ENCODE measurements around the gene ASGR1.

The ASGR1 gene

DNA sequence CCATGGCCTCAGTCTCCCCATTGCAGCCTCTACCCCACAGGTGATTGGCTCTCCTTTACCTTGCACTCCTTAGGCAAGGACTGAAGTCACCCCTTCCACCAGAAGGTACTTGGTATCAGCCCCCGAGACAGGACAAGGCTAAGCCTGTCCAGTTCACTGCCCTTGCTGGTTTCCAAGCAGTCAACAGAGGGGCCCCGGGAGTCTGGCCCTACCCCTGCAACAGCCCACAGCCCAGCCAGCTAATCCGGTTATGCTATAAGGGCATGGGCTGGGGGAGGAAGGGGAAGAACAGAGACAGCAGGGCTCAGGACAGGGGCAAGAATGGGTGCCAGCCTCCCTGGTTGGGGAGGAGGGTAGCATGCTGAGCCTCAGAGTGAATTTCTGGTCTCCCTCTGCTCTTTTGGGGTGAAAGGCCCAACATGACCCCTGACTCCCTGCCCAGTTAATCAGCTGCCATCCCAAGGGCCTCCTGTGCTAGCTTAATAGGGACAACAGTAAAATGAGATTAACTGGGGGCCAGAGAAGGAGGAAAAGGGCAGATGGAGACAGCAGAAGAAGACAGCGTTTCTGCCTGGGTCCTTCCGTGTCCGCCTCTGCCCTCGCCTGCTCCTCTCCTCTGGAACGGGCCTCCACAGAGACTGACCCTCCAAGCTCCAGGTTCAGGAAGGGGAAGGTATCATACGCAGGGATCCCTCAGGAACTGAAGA is 29.7 kb upstream of the ASGR1 start:
- peaks cover 26 to 35% of the 10 kb centered on the region in 2 donors for H3K4me1 Mint-ChIP-seq (ENCODE audit: low read depth in 2 of 2)
- no peak for DNase-seq
- no peaks in the 10 kb centered on the region for H3K9me3 Mint-ChIP-seq
- peaks cover 0 to 31% of the 10 kb centered on the region in 2 donors for H3K27me3 Mint-ChIP-seq
- peaks cover 33% of the 10 kb centered on the region for H3K36me3 Mint-ChIP-seq (ENCODE audit: insufficient read depth)
- ATAC-seq (replicated peaks) = no peak
- peak overlapping the region; percentile 71 to 98 for H3K27ac Mint-ChIP-seq
- no peak overlapping the region for H3K4me3 Mint-ChIP-seq

DNA sequence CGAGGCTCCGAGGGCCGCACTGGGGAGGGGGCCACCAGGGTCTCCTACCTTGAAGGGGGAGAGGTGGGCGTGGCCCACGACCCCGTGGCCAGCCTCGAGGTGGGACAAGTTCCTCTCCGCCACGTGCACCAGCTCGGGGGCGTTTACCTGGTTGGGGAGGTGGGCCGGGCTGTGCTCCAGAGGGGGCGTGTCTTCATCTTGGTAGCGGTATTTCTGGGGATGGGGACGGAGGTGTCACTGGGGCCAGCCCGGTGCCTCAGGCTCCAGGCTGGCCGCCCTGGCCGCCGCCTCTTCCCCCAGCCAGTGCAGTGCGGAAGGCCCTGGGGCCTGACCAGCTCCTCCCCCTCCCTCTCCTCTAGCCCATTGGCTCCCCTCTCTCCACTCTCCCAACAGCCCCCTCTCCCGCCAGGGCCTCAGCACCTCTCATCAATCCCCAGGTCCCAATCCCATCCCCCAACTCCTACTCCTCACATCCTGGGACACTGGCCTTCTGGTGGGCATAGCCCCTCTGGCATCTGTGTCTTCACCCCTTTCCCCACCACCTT is 28.9 kb upstream of the ASGR1 start:
- Mint-ChIP-seq H3K9me3 (no peaks in the 10 kb centered on the region), H3K36me3 (ENCODE audit: insufficient read depth) (peaks cover 34% of the 10 kb centered on the region), H3K27ac (peak overlapping the region; percentile 71 to 98), H3K4me3 (no peak overlapping the region), H3K27me3 (peaks cover 0 to 31% of the 10 kb centered on the region in 2 donors), H3K4me1 (ENCODE audit: low read depth in 2 of 2) (peaks cover 22 to 34% of the 10 kb centered on the region in 2 donors)
- ATAC-seq (replicated peaks) = no peak
- DNase-seq = no peak

DNA sequence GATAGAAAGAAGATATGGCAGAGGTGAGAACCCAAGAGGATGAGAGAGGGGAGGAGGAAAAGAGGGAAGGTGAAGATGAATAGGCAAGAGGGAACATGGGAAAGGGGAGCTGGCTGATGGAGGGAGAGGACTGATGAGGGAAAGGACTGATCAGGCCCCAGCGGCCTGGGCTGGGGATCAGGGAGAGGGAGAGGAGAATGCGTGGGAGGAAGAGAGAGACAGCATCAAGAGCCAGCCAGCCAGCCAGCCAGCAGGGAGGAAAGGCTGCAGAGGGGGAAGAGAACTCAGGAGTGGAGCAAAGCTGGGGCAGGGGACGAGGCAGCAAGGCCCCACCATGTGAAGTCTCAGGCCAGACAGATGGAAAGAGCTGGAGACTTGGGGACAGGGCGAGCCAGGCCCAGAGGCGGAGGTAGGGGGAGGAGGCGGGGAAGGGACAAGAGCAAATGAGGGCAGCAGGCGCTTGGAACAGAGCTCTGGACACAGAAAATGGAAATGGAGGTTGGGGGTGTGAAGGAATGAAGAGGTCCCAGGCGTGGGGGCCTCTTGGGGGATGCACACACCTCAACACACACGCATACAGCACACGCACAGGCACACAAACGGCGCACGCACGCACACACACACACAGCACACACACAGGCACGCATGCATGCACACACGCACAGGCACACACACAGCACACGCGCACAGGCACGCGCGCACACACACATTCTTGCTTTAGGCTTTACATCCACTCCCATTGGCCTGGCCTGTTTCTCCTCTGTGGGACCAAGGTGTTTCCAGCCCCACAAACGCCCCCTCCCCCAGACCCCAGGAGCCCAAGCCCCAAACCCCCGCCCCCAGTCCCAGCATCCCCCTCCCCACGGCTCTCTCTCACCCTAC is 28.2 kb upstream of the ASGR1 start:
- H3K9me3 Mint-ChIP-seq = no peaks in the 10 kb centered on the region
- peak overlapping the region; percentile 80 to 81 for H3K4me3 Mint-ChIP-seq
- peaks cover 22 to 34% of the 10 kb centered on the region in 2 donors for H3K4me1 Mint-ChIP-seq (ENCODE audit: low read depth in 2 of 2)
- H3K27me3 Mint-ChIP-seq = peaks cover 0 to 30% of the 10 kb centered on the region in 2 donors
- H3K27ac Mint-ChIP-seq = peak overlapping the region; percentile 98
- DNase-seq (no peak), ATAC-seq (replicated peaks) (no peak)
- peaks cover 32% of the 10 kb centered on the region for H3K36me3 Mint-ChIP-seq (ENCODE audit: insufficient read depth)

DNA sequence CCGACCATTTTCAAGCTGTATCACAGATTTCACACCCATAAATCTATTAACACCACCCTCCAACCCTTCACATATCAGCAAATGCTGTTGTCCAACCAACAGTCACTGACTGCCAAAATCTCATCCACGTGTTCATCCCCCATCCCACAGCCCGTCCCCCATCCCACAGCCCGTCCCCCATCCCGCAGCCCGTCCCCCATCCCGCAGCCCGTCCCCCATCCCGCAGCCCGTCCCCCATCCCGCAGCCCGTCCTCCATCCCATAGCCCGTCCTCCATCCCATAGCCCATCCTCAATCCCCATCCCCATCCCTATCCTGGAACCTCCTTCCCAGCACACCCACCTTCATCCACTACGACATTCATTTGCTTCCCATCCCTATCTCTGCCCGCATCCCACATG is 26.4 kb upstream of the ASGR1 start:
- peak overlapping the region; percentile 98 for H3K27ac Mint-ChIP-seq
- H3K4me1 Mint-ChIP-seq (ENCODE audit: low read depth in 2 of 2) = peaks cover 22 to 34% of the 10 kb centered on the region in 2 donors
- no peak for DNase-seq
- H3K27me3 Mint-ChIP-seq = peaks cover 0 to 20% of the 10 kb centered on the region in 2 donors
- peak overlapping the region; percentile 80 to 81 for H3K4me3 Mint-ChIP-seq
- peaks cover 32% of the 10 kb centered on the region for H3K36me3 Mint-ChIP-seq (ENCODE audit: insufficient read depth)
- H3K9me3 Mint-ChIP-seq = no peaks in the 10 kb centered on the region
- ATAC-seq (replicated peaks) = no peak

DNA sequence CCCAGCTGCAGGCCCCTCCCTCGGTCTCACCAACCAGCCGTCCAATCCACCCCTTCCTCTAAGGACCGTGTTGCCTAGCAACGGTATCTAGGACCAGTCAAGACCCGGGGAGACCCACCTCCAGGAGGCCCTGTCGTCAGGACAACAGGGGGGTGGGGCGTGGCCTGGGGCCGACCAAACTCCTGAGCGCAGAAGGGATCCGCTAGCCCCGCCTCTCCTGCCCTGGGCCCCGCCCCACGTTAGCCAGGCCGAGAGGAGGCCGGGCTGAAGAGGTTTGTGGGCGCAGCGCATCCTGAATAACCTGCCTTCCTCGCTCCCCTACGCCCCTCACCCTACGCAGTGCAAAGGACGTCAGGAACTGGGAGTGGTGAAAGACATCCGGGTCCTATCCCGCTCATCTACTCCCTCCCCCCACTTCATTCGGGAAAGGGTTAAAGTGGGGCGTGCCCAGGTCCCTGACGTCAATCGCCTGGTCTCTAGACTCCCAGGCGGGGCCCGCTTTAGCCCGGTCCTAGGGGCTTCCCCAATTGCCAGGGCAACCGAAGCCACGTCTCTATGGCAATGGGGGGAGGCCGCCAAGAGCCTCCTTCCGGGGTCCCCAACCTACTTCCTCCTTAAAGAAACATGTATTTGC is 25.8 kb upstream of the ASGR1 start:
- H3K4me1 Mint-ChIP-seq (ENCODE audit: low read depth in 2 of 2) = peaks cover 22 to 34% of the 10 kb centered on the region in 2 donors
- H3K4me3 Mint-ChIP-seq = peak overlapping the region; percentile 80 to 81
- H3K9me3 Mint-ChIP-seq = no peaks in the 10 kb centered on the region

GRCh38 chr17:7204336-7204735 is 25.2 kb upstream of the ASGR1 start:
- DNase-seq (no peak), ATAC-seq (replicated peaks) (no peak)
- Mint-ChIP-seq H3K9me3 (no peaks in the 10 kb centered on the region), H3K4me1 (ENCODE audit: low read depth in 2 of 2) (peaks cover 22 to 34% of the 10 kb centered on the region in 2 donors), H3K4me3 (peak overlapping the region; percentile 80 to 81), H3K27me3 (peaks cover 0 to 9% of the 10 kb centered on the region in 2 donors), H3K27ac (peak overlapping the region; percentile 98), H3K36me3 (ENCODE audit: insufficient read depth) (peaks cover 32% of the 10 kb centered on the region)

More for the DNA sequence above, 25.8 kb upstream of the ASGR1 start:
- DNase-seq = peak; percentile 97 to 98 (median 98)
- peak; percentile 78 for ATAC-seq (replicated peaks)
- Mint-ChIP-seq H3K36me3 (ENCODE audit: insufficient read depth) (peaks cover 32% of the 10 kb centered on the region), H3K27me3 (peaks cover 0 to 14% of the 10 kb centered on the region in 2 donors), H3K27ac (peak overlapping the region; percentile 98)

DNA sequence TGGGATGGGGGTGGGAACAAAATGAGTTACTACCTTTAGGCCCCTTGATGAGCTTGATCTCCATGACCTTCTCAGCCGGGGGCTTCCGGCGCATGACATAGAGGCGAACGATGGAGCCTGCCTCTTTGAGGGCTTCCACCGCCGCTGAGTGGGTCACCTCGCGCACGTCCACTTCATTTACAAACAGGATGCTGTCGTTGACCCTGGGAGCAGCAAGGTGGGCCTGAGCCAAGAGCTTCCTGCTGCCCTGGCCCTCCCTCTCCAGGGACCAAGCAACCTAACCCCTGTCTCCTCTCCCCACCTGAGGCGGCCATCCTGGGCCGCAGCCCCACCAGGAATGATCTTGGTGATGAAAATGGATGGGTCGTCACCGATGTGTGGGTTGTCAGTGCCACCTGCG is 24.2 kb upstream of the ASGR1 start:
- Mint-ChIP-seq H3K36me3 (ENCODE audit: insufficient read depth) (peaks cover 30% of the 10 kb centered on the region), H3K4me1 (ENCODE audit: low read depth in 2 of 2) (peaks cover 22 to 34% of the 10 kb centered on the region in 2 donors), H3K27me3 (peaks cover 0 to 3% of the 10 kb centered on the region in 2 donors), H3K9me3 (no peaks in the 10 kb centered on the region), H3K4me3 (peak overlapping the region; percentile 61 to 80), H3K27ac (peak overlapping the region; percentile 98)
- no peak for ATAC-seq (replicated peaks)
- no peak for DNase-seq

- Mint-ChIP-seq H3K9me3 (no peaks in the 10 kb centered on the region), H3K36me3 (ENCODE audit: insufficient read depth) (peaks cover 4% of the 10 kb centered on the region), H3K4me3 (no peak overlapping the region), H3K27me3 (no peaks in the 10 kb centered on the region), H3K4me1 (ENCODE audit: low read depth in 2 of 2) (peaks cover 1 to 5% of the 10 kb centered on the region in 2 donors), H3K27ac (no peak overlapping the region)
- ATAC-seq (replicated peaks) (no peak), DNase-seq (no peak)
Measured at GRCh38 chr17:7196651-7197401, 17.7 kb upstream of the ASGR1 start.

GRCh38 chr17:7195971-7196370 is 16.8 kb upstream of the ASGR1 start:
- peaks cover 4% of the 10 kb centered on the region for H3K36me3 Mint-ChIP-seq (ENCODE audit: insufficient read depth)
- no peaks in the 10 kb centered on the region for H3K9me3 Mint-ChIP-seq
- no peak overlapping the region for H3K4me3 Mint-ChIP-seq
- H3K4me1 Mint-ChIP-seq (ENCODE audit: low read depth in 2 of 2) = peaks cover 1 to 5% of the 10 kb centered on the region in 2 donors
- ATAC-seq (replicated peaks) (no peak), DNase-seq (no peak)
- peak overlapping the region in 1 of 2 donors; percentile 55 for H3K27ac Mint-ChIP-seq
- no peaks in the 10 kb centered on the region for H3K27me3 Mint-ChIP-seq

DNA sequence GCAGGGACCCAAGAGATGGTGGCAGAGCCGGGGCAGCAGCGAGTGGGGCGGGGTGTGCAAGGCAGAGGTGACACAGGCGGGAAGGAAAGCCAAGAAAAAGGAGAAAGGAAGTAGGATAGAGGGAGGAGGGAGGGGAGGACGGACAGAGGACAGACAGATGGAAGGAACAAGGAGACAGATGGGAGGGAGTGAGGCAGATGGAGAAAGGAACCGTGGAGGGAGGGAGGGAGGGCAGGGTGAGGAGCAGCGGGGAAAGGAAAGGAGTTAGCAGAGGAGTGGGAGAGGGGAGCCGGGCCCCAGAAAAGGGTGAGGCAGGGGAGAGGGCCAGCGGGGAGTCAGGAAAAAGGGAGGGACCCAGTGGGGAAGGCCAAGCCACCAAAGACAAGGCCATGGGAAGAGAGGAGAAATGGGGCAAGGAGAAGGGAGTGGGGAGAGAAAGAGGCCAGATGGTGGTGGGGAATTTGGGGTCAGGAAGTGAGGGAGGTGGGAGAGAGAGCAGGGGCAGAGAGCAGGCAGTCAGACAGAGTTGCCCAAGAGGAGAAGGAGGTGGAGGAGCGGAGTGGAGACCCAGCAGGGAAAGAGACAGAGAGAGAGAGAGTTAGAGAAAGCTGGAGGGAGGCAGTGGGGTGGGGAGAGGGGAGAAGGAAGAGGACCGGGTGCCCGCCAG is 13.2 kb upstream of the ASGR1 start:
- Mint-ChIP-seq H3K36me3 (ENCODE audit: insufficient read depth) (peaks cover 7% of the 10 kb centered on the region), H3K4me3 (no peak overlapping the region), H3K27me3 (no peaks in the 10 kb centered on the region), H3K27ac (peak overlapping the region; percentile 32 to 60), H3K9me3 (no peaks in the 10 kb centered on the region), H3K4me1 (ENCODE audit: low read depth in 2 of 2) (peaks cover 1 to 5% of the 10 kb centered on the region in 2 donors)
- ATAC-seq (replicated peaks) = no peak
- no peak for DNase-seq

DNA sequence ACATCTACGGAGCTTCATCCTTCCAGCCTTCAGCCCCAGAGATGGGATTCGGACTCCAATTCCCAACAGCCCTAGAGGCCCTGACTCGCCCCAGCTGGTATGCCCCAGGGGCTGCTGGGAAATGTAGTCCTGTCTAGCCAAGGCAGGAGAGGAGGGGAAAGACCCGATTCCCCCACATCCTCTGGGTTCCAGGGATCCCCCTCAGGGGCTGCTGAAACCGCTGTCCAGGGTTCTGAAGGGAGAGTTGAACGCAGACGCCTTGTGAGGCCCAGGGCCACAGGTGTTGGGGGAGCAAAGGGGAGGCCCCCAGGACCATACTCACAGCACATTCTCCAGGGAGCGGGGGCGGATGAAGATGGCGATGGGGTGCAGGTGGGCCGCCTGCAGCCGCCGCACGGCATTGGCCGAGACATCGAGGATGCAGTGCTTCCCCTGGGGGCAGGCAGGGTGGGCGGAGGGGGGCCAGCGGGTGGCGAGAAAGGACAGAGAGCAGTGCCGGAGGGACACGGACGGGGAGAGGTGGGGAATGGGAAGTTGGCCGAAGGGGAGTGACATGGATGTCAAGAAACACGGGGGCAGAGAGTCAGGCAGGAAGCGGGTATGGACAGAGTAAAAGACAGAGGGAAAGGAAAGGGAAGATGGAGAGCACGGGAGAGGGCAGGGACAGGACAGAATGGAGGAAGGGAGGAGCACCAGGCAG is 12.6 kb upstream of the ASGR1 start:
- Mint-ChIP-seq H3K27ac (peak overlapping the region; percentile 32 to 60), H3K4me3 (no peak overlapping the region), H3K36me3 (ENCODE audit: insufficient read depth) (peaks cover 7% of the 10 kb centered on the region), H3K27me3 (no peaks in the 10 kb centered on the region), H3K9me3 (no peaks in the 10 kb centered on the region), H3K4me1 (ENCODE audit: low read depth in 2 of 2) (peaks cover 1 to 5% of the 10 kb centered on the region in 2 donors)
- DNase-seq (no peak), ATAC-seq (replicated peaks) (peak; percentile 51)

DNA sequence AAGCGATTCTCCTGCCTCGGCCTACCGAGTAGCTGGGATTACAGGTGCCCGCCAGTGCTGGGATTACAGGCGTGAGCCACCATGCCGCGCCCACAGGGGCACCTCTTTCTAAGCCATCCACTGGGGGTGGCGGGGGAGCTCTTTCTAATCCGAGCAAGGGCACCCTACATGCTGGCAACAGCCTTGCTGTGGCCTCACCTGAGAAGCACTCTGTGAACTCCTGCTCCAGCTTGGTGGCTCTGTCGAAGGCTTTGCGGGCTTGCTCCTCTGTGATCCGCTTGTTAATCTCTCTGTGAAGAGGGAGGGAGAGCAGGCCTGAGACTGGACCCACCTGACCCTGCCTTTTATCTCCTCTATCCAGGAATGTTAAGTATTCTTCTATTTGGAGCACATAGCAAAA is 11.9 kb upstream of the ASGR1 start:
- no peak for DNase-seq
- no peak overlapping the region for H3K4me3 Mint-ChIP-seq
- peak overlapping the region in 1 of 2 donors; percentile 60 for H3K27ac Mint-ChIP-seq
- peaks cover 7% of the 10 kb centered on the region for H3K36me3 Mint-ChIP-seq (ENCODE audit: insufficient read depth)
- peaks cover 5% of the 10 kb centered on the region in 2 donors for H3K4me1 Mint-ChIP-seq (ENCODE audit: low read depth in 2 of 2)
- no peak for ATAC-seq (replicated peaks)
- H3K27me3 Mint-ChIP-seq = no peaks in the 10 kb centered on the region
- no peaks in the 10 kb centered on the region for H3K9me3 Mint-ChIP-seq

All from effector memory CD8-positive, alpha-beta T cell (primary cell).